HG03097 (cell line): Measurements from ENCODE around the gene MOB4.
"Not testable (repeated sequence)": the region's sequence is repeated elsewhere in the genome, so short reads cannot be mapped to it uniquely, and the experiment has no call there.

Experiments
- ATAC-seq: cut with Tn5 transposase; IDR thresholded peaks from one replicate; pipeline ENCODE4 v1.9.1; 2021; ENCODE audit not compliant: unreplicated experiment, low FRiP score

MOB4 gene

GRCh38 chr2:197580166-197580565, 64.3 kb downstream of the MOB4 start:
- not testable (repeated sequence) for ATAC-seq

GRCh38 chr2:197587255-197587654, 71.4 kb downstream of the MOB4 start:
- not testable (repeated sequence) for ATAC-seq

- ATAC-seq, result no peak
Observed at GRCh38 chr2:197591339-197592072, 75.6 kb downstream of the MOB4 start.

GRCh38 chr2:197596766-197597165, 80.9 kb downstream of the MOB4 start:
- ATAC-seq, result no peak

GRCh38 chr2:197597166-197597565, 81.3 kb downstream of the MOB4 start:
- ATAC-seq, result no peak

GRCh38 chr2:197598450-197598849, 82.6 kb downstream of the MOB4 start:
- ATAC-seq, result no peak

GRCh38 chr2:197599285-197599965, 83.6 kb downstream of the MOB4 start:
- ATAC-seq, result no peak

- ATAC-seq, result no peak
Observed at GRCh38 chr2:197600306-197600705, 84.4 kb downstream of the MOB4 start.

GRCh38 chr2:197601726-197602125, 85.9 kb downstream of the MOB4 start:
- ATAC-seq, result no peak
